Measurements from ENCODE around the gene GPR83.
"Not testable (repeated sequence)": the region's sequence is repeated elsewhere in the genome, so short reads cannot be mapped to it uniquely, and the experiment has no call there.

GPR83 gene

DNA sequence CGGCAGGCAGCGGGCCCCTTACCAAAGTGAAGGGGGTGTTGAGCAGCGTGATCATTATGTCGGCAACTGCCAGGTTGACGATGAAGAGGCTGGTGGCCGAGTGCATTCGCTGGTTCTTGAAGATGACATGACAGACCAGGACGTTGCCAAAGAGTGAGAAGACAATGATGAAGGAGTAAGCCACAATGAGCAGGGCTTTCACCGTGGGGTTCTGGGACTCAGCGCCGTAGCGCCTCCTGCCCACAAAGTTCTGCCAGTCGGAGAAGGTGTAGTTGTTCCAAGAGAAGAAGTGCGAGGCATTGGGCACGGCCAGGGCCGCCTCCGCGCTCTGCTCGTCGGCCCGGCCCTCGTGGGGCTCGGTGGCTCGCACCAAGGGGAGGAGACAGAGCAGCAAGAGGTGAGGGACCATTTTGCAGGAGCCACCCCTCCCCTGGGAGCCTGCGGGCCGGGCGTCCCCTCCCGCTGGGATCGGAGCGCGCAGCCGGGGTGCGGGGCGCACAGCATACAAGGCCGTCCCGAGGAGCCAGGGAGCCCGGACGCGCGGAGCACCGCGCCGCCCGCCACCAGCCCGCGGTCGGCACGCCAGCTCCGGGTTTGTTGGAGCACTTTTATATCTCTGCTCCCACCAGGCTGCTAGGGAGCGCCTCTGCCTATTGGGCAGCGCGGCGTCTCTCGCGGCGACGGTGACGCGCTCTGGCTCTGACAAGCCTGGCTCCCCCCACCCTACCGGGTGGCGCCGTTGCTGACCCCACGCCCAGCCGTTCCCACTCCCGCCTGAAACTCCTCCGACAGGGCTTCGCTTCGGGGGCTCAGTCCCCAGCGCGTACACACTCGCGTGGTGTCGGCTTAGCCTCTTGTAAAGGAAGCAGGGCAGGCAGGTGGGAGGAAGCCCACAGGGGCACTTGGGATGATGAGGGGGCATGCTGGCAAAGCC is at the start of gene GPR83:
GPR83 (minus strand) TSS at position 581 of the 934 bp plus-strand sequence; CDS start at position 409, 172 bp downstream.
- DNase-seq: no peak

DNA sequence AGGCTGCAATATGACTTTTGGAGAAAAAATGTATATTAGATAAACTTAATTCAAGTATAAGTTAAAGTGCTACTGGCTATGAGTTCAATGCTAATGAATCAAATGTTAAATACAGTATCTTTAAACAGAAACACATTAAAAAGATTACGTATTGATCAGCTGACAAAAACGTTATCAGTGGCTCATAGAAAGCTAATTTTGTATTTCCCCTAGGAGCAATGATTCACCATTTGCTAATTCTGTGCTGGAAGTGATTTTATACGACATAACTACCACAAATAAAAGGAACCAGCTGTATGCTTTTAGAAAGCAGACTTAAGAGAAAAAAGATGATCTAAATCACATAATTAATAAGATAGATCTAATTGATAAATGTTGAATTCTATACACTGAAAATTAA is 48.8 kb upstream of the GPR83 start:
- no peak for DNase-seq

DNA sequence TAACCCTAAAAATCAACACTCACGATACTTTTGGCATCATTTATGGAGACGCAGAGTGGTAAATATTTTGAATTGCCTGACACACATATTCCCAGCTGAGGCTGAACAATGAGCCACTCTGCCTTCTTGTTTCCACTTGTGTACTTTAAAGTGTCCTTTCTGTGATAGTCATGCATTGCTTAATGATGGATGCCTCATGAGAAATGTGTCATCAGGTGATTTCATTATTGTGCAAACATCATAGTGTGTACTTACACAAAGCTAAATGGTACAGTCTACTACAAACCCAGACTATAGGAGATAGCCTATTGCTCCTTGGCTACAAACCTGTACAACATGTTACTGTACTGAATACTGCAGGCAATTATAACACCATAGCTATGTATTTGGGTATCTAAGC is 48.2 kb upstream of the GPR83 start:
- no peak for DNase-seq

GRCh38 chr11:94449029-94449428 is 47.8 kb upstream of the GPR83 start:
- DNase-seq: no peak

GRCh38 chr11:94447149-94447548 is 45.9 kb upstream of the GPR83 start:
- no peak for DNase-seq

- no peak for DNase-seq
Measured at GRCh38 chr11:94445641-94446040, 44.4 kb upstream of the GPR83 start.

DNA sequence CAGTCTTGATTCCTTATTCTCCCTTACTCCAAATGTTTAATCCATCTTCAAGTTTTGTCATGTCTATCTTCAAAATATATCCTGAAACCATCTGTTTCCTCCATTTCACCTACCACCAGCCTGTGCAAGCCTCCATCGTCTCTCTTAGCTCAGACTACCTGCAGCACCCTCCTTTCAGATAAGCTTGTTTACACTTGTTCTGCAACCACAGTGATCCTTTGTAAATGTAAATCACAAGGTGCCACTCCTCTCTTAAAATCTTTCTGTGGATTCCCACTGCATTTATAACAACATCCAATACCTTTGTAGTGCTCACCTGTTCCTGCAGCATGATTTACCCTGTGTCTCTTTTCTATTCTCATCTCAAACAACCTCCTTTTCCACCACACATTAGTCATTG is 31.8 kb upstream of the GPR83 start:
- no peak for DNase-seq

- no peak for DNase-seq
Measured at GRCh38 chr11:94424662-94425061, 23.4 kb upstream of the GPR83 start.

- no peak for DNase-seq
Measured at GRCh38 chr11:94424011-94424410, 22.8 kb upstream of the GPR83 start.

DNA sequence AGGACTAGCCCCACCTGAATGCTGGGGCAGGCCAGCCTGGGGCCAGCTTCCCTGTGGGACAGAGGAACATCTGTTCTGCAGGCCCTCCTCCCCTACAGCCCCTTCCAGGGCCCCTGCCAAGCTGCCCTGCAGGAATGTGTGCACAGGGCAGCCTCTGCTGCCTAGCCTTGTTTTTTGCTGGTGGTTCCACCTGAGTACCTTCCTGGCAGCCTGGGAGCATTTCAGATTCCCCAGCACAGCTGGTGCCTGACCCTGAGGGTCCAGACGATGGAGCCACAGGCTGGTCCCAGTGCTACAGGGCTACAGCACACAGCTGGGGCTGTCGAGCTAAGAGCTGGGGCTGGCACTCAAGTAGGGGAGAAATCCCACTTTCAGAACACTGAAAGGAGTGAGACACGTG is 22.3 kb upstream of the GPR83 start:
- DNase-seq: no peak

DNA sequence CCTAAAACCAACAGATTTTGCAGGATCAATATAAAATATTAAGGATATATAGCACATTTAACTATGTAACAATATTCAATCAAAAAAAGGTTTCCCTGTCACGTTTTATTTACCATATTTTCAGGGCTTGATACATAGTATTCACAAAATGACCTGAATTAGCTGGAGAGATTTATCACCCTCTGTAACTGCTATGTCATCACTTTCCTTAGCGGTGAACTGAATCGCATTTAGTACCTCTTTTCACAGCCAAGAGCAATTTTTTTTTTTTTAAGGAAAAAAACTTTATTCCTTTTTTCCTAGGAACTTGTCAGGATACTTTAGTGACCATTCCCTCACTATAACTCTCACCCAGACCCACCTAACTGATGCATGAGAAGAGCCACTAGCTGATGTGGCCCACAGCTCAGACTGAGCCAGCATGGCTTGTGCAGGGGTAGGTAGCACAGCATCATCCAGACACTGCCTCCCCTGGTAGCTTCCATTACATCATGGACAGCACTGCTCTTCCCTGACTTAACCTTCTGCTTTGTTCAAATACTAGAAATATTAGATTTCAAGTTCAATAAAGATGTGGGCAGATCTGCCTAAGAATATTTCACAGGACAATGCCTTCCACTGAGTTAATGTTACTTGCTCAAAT is 17.0 kb upstream of the GPR83 start:
- DNase-seq: no peak

GRCh38 chr11:94417386-94417987 is 16.3 kb upstream of the GPR83 start:
- no peak for DNase-seq

- no peak for DNase-seq
Measured at GRCh38 chr11:94405062-94405833, 4.0 kb upstream of the GPR83 start.

DNA sequence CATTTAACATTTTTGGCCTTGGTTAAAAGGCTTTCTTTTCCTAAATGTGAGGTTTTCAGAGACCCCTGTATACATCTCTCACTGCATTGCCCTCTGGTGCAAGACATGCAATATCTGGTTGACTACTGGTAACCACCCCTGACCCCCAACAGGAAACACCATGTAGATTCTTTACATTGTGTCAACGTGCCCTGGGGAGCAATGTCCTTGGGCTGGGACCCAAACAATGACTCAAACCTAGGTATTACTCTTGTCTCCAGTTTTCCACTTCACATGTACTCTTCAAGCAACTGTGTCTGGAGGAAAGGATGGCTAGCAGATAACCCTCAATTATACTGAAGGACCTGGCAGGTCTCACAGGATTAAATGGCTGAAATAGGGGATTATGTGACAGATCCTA is 1.1 kb upstream of the GPR83 start:
- no peak for DNase-seq

DNA sequence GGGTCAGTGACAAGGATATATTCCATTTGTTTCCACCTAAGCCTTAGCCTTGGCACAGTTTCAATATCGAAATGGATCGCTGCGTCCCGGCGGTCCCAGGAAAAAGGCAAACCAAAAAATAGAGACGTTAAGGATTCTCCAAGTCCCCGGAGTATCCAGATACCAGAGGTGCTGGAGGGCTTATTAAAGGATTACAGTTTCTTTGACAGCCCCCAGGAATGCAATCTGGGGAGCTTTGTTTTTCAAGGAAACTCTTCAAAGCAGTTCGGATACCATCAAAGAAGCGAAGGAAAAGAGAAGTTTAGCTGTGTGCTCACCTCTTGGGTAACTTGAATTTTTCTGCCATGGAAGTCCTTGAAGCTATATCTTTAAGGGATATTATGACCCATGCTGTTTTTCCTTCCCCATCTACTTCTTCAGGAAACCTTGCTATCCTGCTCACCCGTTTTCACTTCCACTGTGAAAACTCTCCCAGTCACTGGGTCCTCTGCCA is 600 bp upstream of the GPR83 start:
- no peak for DNase-seq

- DNase-seq: no peak
Measured at GRCh38 chr11:94400457-94400838, 771 bp downstream of the GPR83 start.

DNA sequence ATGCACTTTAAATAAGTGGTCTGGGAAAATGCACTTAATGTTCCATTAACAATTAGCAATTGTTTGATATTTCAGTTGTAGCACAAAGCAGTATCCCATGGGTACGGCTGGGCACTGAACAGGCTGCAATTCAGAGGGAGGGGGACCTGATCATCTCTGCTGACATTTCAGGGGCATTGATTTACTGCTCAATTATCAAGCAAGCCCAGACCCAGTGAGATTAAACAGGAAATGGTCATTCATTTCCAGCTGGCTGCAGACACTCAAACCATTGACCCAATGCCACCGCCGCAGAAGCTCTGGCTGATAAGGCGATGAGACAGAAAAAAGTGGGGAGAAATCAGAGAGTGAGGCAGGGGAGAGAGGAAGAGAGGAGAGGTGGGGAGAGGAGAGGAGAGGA is 1.2 kb downstream of the GPR83 start:
- no peak for DNase-seq

GRCh38 chr11:94398101-94398500 is 3.1 kb downstream of the GPR83 start:
- no peak for DNase-seq

GRCh38 chr11:94396282-94396681 is 4.9 kb downstream of the GPR83 start:
- DNase-seq: no peak

DNA sequence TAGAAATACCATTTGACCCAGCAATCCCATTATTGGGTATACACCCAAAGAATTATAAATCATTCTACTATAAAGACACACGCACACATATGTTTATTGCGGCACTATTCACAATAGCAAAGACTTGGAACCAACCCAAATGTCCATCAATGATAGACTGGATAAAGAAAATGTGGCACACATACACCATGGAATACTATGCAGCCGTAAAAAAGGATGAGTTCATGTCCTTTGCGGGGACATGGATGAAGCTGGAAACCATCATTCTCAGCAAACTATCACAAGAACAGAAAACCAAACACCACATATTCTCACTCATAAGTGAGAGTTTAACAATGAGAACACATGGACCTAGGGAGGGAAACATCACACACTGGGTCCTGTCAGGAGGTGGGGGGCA is 9.3 kb downstream of the GPR83 start:
- DNase-seq: not testable (repeated sequence)

DNA sequence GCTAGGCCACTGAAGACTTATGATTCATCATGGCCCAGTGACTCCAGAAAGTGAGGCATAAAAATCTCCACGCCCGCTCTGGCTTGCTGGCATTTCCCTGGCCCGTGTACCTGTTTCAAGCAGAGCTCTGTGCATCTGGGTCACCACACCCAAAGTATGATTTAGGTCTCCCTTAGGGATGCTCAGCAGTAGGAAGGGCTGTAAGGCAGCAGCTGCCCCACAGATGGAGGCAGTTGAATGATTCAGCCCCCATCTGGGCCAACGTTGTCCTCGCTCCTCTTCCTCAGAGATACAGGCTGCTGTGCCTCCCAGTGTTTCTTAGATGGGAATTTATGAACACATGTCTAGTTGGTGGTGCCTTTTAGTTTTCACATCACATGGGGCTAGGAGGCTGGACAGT is 21.6 kb downstream of the GPR83 start:
- no peak for DNase-seq

GRCh38 chr11:94376841-94377240 is 24.4 kb downstream of the GPR83 start:
- no peak for DNase-seq

GRCh38 chr11:94370576-94370975 is 30.6 kb downstream of the GPR83 start:
- DNase-seq: not testable (repeated sequence)
